ENCODE measurements around the gene BCL10. TPM values are rescaled to one million over a fixed set of nuclear protein-coding genes. Genes with fewer than 3 reads are reported as not detected.

The BCL10 gene
- total RNA-seq (10 to 100 TPM; 50.0 to 52.0 TPM), total RNA-seq (32.4 to 110 (median 50.5) reads per million in 172 experiments)
- polyA plus RNA-seq (2013, experiment 1 of 2): 10.5 TPM
- polyA plus RNA-seq (2013, experiment 2 of 2): 20.1 TPM

GRCh38 chr1:85276215-85276977 is at the start of gene BCL10:
Gene BCL10, minus strand, starts transcription at chr1:85276632. Its CDS starts 280 bp downstream, at chr1:85276352.
- H3K4me3 Mint-ChIP-seq: peak within 1 kb of the TSS; percentile 92
- no peaks in the 10 kb centered on the region for H3K27me3 Mint-ChIP-seq
- H3K36me3 ChIP-seq (ENCODE audit: insufficient read depth, low read length): peaks cover 8% of the 10 kb centered on the region
- peaks cover 28% of the 10 kb centered on the region for H3K4me1 ChIP-seq (ENCODE audit: insufficient read depth, low read length)
- H3K9me3 Mint-ChIP-seq: no peaks in the 10 kb centered on the region
- H3K36me3 Mint-ChIP-seq (ENCODE audit: low read depth): peaks cover 31% of the 10 kb centered on the region
- no peak for TF ChIP-seq CTCF (IDR thresholded peaks at IDR 0.05)
- H3K4me1 Mint-ChIP-seq (ENCODE audit: low read depth): peaks cover 57% of the 10 kb centered on the region
- CTCF ChIA-PET: interaction anchor here (1.1 to 11.2 kb wide), 3 partner anchors 17 to 331 kb away, joined by 5 to 119 read pairs (median 27); partner anchors contain the start of gene C1orf52
- peak within 1 kb of the TSS; percentile 94 for H3K4me3 ChIP-seq (ENCODE audit: low read length)
- POLR2A ChIA-PET: interaction anchor here (0.6 to 3.8 kb wide), 28 partner anchors 8 to 1639 kb away, joined by 3 to 104 read pairs (median 6); partner anchors contain the start of genes C1orf52, CTBS, GNG5 and HS2ST1
- intact Hi-C loops (cut with DNase I, micrococcal nuclease): loop anchor here (2.0 to 10.0 kb wide), 9 partner anchors 18 to 772 kb away; partner anchors contain the start of genes CTBS (in 2 of the 2), C1orf52 (in 1 of the 2), GNG5 (in 1 of the 2) and SPATA1 (in 1 of the 2)
- DNase-seq: peak; percentile 93 to 99 (median 96)
- H3K9me3 ChIP-seq (ENCODE audit: control insufficient read depth in 1 of 2, insufficient read depth in 1 of 2, low read length in 2 of 2): no peaks in the 10 kb centered on the region
- H3K27ac ChIP-seq (ENCODE audit: low read depth in 1 of 2, low read length in 2 of 2): peak within 1 kb of the TSS; percentile 90 to 99
- peak; percentile 95 for ATAC-seq (ENCODE audit: poor library complexity)
- no peaks in the 10 kb centered on the region for H3K27me3 ChIP-seq (ENCODE audit: control insufficient read depth in 1 of 2, insufficient read depth in 2 of 2, low read length in 2 of 2)
- peak within 1 kb of the TSS; percentile 95 for H3K27ac Mint-ChIP-seq

- Histone ChIP-seq H3K9me3 (ENCODE audit: control insufficient read depth in 1 of 2, insufficient read depth in 1 of 2, low read length in 2 of 2) (no peaks in the 10 kb centered on the region), H3K27ac (ENCODE audit: low read depth in 1 of 2, low read length in 2 of 2) (no peak overlapping the region), H3K27me3 (ENCODE audit: control insufficient read depth in 1 of 2, insufficient read depth in 2 of 2, low read length in 2 of 2) (no peaks in the 10 kb centered on the region), H3K36me3 (ENCODE audit: insufficient read depth, low read length) (no peaks in the 10 kb centered on the region), H3K4me1 (ENCODE audit: insufficient read depth, low read length) (no peaks in the 10 kb centered on the region), H3K4me3 (ENCODE audit: low read length) (no peak overlapping the region)
- Mint-ChIP-seq H3K27ac (no peak overlapping the region), H3K36me3 (ENCODE audit: low read depth) (no peaks in the 10 kb centered on the region), H3K4me1 (ENCODE audit: low read depth) (no peaks in the 10 kb centered on the region), H3K9me3 (no peaks in the 10 kb centered on the region), H3K4me3 (no peak overlapping the region), H3K27me3 (peaks cover under 1% of the 10 kb centered on the region)
- ChIA-PET POLR2A (no interaction called here), CTCF (no interaction called here)
- TF ChIP-seq CTCF (IDR thresholded peaks at IDR 0.05): no peak
- DNase-seq (no peak), ATAC-seq (ENCODE audit: poor library complexity) (no peak)
- intact Hi-C loops (cut with DNase I, micrococcal nuclease): no loop called here
Measured at GRCh38 chr1:85325920-85326319, 49.5 kb upstream of the BCL10 start.

- ATAC-seq (ENCODE audit: poor library complexity): no peak
- Histone ChIP-seq H3K4me1 (ENCODE audit: insufficient read depth, low read length) (no peaks in the 10 kb centered on the region), H3K27me3 (ENCODE audit: control insufficient read depth in 1 of 2, insufficient read depth in 2 of 2, low read length in 2 of 2) (peaks cover 0 to 4% of the 10 kb centered on the region in 2 experiments), H3K36me3 (ENCODE audit: insufficient read depth, low read length) (no peaks in the 10 kb centered on the region), H3K27ac (ENCODE audit: low read depth in 1 of 2, low read length in 2 of 2) (no peak overlapping the region), H3K4me3 (ENCODE audit: low read length) (no peak overlapping the region), H3K9me3 (ENCODE audit: control insufficient read depth in 1 of 2, insufficient read depth in 1 of 2, low read length in 2 of 2) (no peaks in the 10 kb centered on the region)
- no peak for DNase-seq
- POLR2A ChIA-PET: no interaction called here
- intact Hi-C loops (cut with DNase I, micrococcal nuclease): no loop called here
- peaks cover 22% of the 10 kb centered on the region for H3K27me3 Mint-ChIP-seq
- CTCF ChIA-PET: no interaction called here
- H3K4me3 Mint-ChIP-seq: no peak overlapping the region
- no peak overlapping the region for H3K27ac Mint-ChIP-seq
- no peaks in the 10 kb centered on the region for H3K36me3 Mint-ChIP-seq (ENCODE audit: low read depth)
- no peaks in the 10 kb centered on the region for H3K9me3 Mint-ChIP-seq
- TF ChIP-seq CTCF (IDR thresholded peaks at IDR 0.05): no peak
- no peaks in the 10 kb centered on the region for H3K4me1 Mint-ChIP-seq (ENCODE audit: low read depth)
Measured at GRCh38 chr1:85323770-85324169, 47.3 kb upstream of the BCL10 start.
